Measurements from ENCODE around the gene RFXANK. TPM values are rescaled to one million over a fixed set of nuclear protein-coding genes. Genes with fewer than 3 reads are reported as not detected.

RFXANK gene
- total RNA-seq, 4 donors from 2014 or later = 32.5 to 87.8 (median 57.0) TPM

DNA sequence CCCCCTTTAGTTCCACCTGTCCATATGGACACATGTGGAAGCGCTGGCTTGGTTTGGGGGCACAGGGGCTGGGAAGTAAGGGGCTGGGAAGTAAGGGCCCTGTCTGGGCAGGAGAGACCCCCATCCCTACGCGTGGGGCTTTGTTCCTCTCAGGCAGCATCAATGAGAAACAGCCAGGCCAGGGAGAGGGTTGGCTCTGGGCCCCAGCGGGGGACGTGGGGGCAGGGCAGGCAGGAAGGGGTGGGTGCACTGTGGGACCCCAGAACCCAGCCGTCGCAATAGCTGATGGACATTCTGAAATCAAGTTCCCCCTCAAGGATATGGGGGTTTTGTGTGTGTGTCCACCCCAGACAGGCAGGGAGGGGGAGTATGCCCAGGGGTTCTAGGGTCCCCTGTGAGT, 20.9 kb downstream of the RFXANK start:
- H3K4me1 ChIP-seq = no peaks in the 10 kb centered on the region
- peaks cover 5% of the 10 kb centered on the region for H3K27me3 ChIP-seq

DNA sequence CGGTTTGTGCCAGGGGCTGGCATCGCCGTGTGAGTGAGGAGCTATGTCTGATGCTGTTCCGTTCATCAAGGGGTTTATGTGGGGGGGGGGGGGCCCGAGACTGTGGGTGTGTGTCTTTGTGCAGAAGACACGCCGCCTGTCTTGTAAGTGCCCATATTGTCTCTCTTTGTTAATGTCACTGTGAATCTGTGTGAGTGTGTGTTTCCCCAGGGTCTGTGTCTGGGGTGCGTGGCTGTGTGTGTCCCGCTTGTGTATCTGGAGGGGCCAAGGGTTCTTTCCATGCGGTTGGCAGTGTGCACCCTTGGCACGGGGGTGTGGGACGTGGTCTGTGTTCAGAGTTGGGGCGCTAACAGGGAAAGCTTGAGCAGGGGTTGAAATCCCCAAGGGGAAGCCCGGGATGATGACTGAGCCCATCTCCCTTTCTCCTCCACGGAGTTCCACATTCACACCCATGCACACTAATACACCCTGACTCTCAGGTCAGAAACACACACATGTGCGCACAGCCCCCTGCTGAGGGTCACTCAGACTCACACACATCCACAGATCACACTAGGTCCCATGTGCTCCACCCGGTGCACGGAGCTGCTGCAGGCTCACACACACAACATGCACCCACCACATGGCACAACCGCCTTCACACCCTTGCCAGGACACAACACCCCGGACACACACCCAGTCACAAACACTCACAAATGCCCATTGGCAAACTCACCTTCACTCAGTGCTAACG, 21.5 kb downstream of the RFXANK start:
- Histone ChIP-seq H3K9me3 (no peaks in the 10 kb centered on the region), H3K4me3 (replicated peaks in 1 of 3) (no peak overlapping the region), H3K27ac (no peak overlapping the region), H3K36me3 (no peaks in the 10 kb centered on the region), H3K4me1 (no peaks in the 10 kb centered on the region), H3K27me3 (peaks cover 5% of the 10 kb centered on the region)
- 42 to 45% methylated on average over 17 to 20 of the region's 21 CpGs for WGBS, 2 donors
- no peak for DNase-seq
- TF ChIP-seq, protein P1, sequence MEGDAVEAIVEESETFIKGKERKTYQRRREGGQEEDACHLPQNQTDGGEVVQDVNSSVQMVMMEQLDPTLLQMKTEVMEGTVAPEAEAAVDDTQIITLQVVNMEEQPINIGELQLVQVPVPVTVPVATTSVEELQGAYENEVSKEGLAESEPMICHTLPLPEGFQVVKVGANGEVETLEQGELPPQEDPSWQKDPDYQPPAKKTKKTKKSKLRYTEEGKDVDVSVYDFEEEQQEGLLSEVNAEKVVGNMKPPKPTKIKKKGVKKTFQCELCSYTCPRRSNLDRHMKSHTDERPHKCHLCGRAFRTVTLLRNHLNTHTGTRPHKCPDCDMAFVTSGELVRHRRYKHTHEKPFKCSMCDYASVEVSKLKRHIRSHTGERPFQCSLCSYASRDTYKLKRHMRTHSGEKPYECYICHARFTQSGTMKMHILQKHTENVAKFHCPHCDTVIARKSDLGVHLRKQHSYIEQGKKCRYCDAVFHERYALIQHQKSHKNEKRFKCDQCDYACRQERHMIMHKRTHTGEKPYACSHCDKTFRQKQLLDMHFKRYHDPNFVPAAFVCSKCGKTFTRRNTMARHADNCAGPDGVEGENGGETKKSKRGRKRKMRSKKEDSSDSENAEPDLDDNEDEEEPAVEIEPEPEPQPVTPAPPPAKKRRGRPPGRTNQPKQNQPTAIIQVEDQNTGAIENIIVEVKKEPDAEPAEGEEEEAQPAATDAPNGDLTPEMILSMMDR (IDR thresholded peaks at IDR 0.05) = no peak
- intact Hi-C loops (cut with DNase I) = no loop called here

More for the DNA sequence above, 20.9 kb downstream of the RFXANK start:
- TF ChIP-seq, protein P1 (IDR thresholded peaks at IDR 0.05) = no peak
- 7 to 8% methylated on average over 4 to 6 of the region's 7 CpGs for WGBS, 2 donors
- Histone ChIP-seq H3K9me3 (no peaks in the 10 kb centered on the region), H3K36me3 (no peaks in the 10 kb centered on the region), H3K27ac (no peak overlapping the region), H3K4me3 (replicated peaks in 1 of 3) (no peak overlapping the region)
- no peak for DNase-seq
- intact Hi-C loops (cut with DNase I) = no loop called here

DNA sequence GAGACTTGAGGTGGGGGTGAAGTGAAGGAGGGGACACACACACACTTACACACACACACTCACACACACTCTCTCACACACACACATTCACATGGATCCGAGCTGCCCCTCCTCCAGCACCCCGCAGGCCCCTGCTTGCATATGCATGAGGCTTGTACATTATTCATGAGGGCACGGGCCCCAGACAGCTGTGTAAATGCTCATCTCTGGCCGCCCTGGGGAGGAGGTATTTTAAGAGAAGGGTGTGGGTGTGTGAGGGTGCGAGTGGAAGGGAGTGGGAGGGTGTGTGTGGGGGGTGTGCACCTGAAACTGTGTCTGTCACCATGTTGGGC, 22.1 kb downstream of the RFXANK start:
- Histone ChIP-seq H3K9me3 (no peaks in the 10 kb centered on the region), H3K36me3 (no peaks in the 10 kb centered on the region), H3K4me1 (no peaks in the 10 kb centered on the region), H3K27ac (no peak overlapping the region), H3K27me3 (peaks cover 5% of the 10 kb centered on the region), H3K4me3 (replicated peaks in 1 of 3) (no peak overlapping the region)
- intact Hi-C loops (cut with DNase I) = no loop called here
- TF ChIP-seq POLR2A (IDR thresholded peaks at IDR 0.05) = no peak
- TF ChIP-seq, protein P1 (IDR thresholded peaks at IDR 0.05) = no peak
- WGBS, 2 donors = 3 to 4% methylated on average over 5 of the region's 5 CpGs
- no peak for DNase-seq

DNA sequence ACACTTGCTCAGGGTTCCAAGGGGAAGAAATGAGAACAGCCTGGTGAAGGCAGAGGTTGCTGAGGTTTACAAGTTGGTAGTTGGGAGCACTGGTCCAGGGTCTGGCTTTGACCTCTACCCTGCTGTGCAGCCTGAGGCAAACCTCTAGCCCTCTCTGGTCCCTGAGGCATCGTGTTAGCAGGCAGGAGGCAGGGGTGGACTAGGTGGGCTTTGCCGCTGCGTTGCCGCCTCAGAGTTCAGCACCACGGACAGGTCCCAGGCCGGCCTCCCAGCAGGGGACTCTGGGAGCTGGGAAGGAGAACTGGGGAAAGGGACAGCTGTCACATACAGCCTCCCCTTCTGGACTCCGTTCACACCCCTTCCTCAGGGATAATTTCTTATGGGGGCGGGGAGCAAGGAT, 22.8 kb downstream of the RFXANK start:
- Histone ChIP-seq H3K4me1 (no peaks in the 10 kb centered on the region), H3K4me3 (replicated peaks in 1 of 3) (no peak overlapping the region), H3K9me3 (no peaks in the 10 kb centered on the region), H3K36me3 (no peaks in the 10 kb centered on the region), H3K27me3 (peaks cover 5% of the 10 kb centered on the region), H3K27ac (no peak overlapping the region)
- WGBS, 2 donors = 0 to 2% methylated on average over 3 to 7 of the region's 8 CpGs
- TF ChIP-seq POLR2A (IDR thresholded peaks at IDR 0.05) = no peak
- TF ChIP-seq, protein P1 (IDR thresholded peaks at IDR 0.05) = no peak
- intact Hi-C loops (cut with DNase I) = no loop called here
- DNase-seq = peak; percentile 29 to 59

DNA sequence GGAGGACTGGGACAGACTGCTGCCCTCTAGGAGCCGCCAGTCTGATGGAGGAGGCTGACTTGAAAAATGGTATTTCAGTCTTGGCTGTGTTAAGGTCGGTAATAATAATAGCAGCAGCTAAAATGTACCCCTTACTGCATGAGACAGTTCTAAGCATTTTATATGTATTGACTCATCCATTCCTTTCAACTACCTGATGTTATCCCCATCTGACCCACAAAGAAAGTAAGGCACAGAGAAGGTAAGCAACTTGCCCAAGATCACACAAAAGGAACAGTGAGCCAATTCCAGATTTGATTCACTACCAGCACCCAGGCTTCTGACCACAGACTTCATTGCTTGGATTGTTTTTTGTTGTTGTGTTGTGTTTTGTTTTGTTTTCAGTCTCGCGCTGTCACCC, 23.7 kb downstream of the RFXANK start:
- Histone ChIP-seq H3K27ac (no peak overlapping the region), H3K36me3 (no peaks in the 10 kb centered on the region), H3K4me1 (no peaks in the 10 kb centered on the region), H3K27me3 (peaks cover 5% of the 10 kb centered on the region), H3K4me3 (replicated peaks in 1 of 3) (no peak overlapping the region), H3K9me3 (no peaks in the 10 kb centered on the region)
- 79 to 80% methylated on average over 4 of the region's 4 CpGs for WGBS, 2 donors
- TF ChIP-seq POLR2A (IDR thresholded peaks at IDR 0.05) = no peak
- TF ChIP-seq, protein P1 (IDR thresholded peaks at IDR 0.05) = no peak
- intact Hi-C loops (cut with DNase I) = no loop called here
- DNase-seq = no peak

All from thyroid gland (tissue), 4 donors.